ENCODE data around the gene TTC3. TPM values are rescaled to one million over a fixed set of nuclear protein-coding genes. Genes with fewer than 3 reads are reported as not detected.

Gene TTC3
- total RNA-seq, 1 experiment from 2014 or later: 259 TPM

GRCh38 chr21:37155186-37155585, 82.1 kb downstream of the TTC3 start:
- Histone ChIP-seq H3K4me3 (no peak overlapping the region), H3K36me3 (peaks cover 80% of the 10 kb centered on the region), H3K4me1 (replicated peaks) (peaks cover 29% of the 10 kb centered on the region), H3K9me3 (replicated peaks) (no peaks in the 10 kb centered on the region), H3K27ac (no peak overlapping the region), H3K27me3 (replicated peaks) (no peaks in the 10 kb centered on the region)
- peak in 1 of 2 experiments; percentile 34 for DNase-seq (ENCODE audit: low read depth in 1 of 2, low spot score in 2 of 2)

DNA sequence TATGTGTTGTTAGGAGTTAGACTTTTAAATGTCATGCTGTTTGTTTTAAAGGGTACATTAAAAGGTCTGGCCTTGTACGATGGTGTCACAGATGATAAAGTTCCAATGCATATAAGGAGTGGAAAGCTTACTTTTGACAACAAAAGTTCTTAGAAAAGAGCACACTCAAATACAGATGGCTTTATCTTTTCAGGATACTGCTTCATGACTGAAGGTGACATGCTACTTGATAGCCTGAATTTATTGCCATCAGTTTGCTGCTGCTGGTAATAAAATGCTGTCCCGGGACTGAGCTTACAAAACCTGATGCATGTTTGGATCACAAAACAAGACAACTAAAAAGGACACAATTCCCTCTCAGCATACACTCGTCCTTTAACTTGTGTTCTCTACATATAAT, 84.9 kb downstream of the TTC3 start:
- no peaks in the 10 kb centered on the region for H3K27me3 ChIP-seq (replicated peaks)
- DNase-seq (ENCODE audit: low read depth in 1 of 2, low spot score in 2 of 2): no peak
- H3K27ac ChIP-seq: no peak overlapping the region
- H3K4me1 ChIP-seq (replicated peaks): peaks cover 23% of the 10 kb centered on the region
- peaks cover 91% of the 10 kb centered on the region for H3K36me3 ChIP-seq
- no peaks in the 10 kb centered on the region for H3K9me3 ChIP-seq (replicated peaks)
- no peak overlapping the region for H3K4me3 ChIP-seq

DNA sequence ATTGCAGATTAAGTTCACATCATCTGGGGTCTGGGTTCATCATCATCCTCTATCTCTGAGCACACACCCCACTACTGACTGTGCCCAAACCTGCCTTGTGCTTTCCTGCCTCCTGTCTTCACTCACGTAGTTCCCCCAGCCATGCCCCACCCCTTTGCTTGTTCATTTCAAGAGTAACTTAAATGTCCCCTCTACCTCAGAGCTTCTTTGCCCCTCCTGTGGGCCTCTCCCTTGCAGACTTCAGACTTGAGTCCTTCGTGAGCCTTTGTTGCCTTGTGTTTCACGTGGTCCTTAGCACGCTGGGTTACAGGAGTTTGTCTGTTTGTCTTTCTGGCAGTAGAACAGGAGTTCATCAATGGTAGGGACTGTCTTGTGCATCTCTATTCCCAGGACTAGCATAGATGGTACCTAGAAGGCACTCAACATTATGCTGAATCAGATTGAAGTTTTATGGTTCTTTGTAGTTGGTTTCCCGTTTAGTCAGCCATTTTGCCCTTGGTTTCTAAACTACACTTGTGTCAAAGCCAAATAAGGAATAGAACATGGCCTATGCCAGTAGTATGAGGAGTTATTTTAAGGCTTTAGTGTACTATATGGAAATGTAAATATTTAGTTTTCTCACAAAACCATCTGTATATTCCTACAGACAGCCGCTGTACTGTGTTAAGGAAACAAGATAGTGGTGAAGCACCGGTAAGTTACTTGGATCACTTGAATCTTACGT, 86.2 kb downstream of the TTC3 start:
- Histone ChIP-seq H3K27me3 (replicated peaks) (no peaks in the 10 kb centered on the region), H3K36me3 (peaks cover 96% of the 10 kb centered on the region), H3K9me3 (replicated peaks) (no peaks in the 10 kb centered on the region), H3K27ac (no peak overlapping the region), H3K4me3 (no peak overlapping the region), H3K4me1 (replicated peaks) (peaks cover 12% of the 10 kb centered on the region; the same call in 1 of the 2 replicates)
- DNase-seq (ENCODE audit: low read depth in 1 of 2, low spot score in 2 of 2): no peak

DNA sequence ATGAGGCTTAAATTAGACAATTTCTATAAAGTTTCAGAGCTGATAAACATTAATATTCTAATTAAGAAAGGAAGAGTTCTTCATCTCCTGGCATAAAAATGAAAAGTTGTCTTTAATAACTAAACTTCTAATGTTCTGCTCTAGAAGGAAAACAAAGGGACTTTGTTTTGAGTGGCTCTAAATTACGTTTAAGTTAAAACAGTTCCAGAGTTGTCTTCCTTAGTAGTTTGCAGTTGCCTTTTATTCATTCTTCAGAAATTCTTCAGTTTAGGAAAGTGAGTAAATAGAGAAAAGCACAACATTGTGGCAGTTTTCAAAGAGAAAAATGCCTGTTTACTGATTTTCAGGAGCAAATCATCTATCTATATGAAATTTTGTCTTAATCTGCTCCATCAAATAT, 86.9 kb downstream of the TTC3 start:
- H3K4me1 ChIP-seq (replicated peaks): peaks cover 5% of the 10 kb centered on the region; the same call in 1 of the 2 replicates
- H3K27ac ChIP-seq: no peak overlapping the region
- H3K4me3 ChIP-seq: no peak overlapping the region
- H3K27me3 ChIP-seq (replicated peaks): no peaks in the 10 kb centered on the region
- peaks cover 96% of the 10 kb centered on the region for H3K36me3 ChIP-seq
- no peak for DNase-seq (ENCODE audit: low read depth in 1 of 2, low spot score in 2 of 2)
- H3K9me3 ChIP-seq (replicated peaks): no peaks in the 10 kb centered on the region

DNA sequence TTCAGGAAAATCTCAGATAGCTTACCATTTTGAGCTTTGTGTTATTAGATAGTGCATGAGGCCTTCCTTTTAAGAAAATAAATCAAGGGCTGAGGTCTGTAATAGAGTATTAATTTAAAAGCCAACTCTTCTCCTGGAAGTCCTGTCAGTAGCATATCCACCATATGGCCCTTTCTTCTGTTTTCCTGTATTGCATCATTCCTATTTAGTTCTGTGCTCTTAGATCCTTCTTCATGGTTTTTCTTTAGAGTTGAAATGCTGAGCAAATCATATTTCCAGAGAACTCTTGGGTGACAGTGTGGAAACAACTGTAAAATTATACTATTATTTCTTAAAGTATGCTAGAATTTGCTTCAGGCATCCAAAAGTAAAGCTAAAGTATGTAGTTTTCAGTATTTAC, 91.7 kb downstream of the TTC3 start:
- H3K36me3 ChIP-seq: peaks cover 92% of the 10 kb centered on the region
- no peak overlapping the region for H3K27ac ChIP-seq
- no peaks in the 10 kb centered on the region for H3K27me3 ChIP-seq (replicated peaks)
- H3K4me3 ChIP-seq: no peak overlapping the region
- no peaks in the 10 kb centered on the region for H3K9me3 ChIP-seq (replicated peaks)
- no peak for DNase-seq (ENCODE audit: low read depth in 1 of 2, low spot score in 2 of 2)
- no peaks in the 10 kb centered on the region for H3K4me1 ChIP-seq (replicated peaks)

DNA sequence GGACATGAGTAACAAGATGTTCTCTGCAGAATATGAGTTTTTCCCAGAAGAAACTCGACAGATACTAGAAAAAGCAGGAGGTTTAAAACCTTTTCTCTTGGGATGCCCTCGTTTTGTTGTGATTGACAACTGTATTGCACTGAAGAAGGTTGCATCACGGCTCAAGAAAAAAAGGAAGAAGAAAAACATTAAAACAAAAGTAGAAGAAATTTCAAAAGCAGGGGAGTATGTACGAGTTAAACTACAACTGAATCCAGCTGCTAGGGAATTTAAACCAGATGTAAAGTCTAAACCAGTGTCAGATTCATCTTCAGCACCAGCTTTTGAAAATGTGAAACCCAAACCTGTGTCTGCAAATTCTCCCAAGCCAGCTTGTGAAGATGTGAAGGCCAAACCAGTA, 92.5 kb downstream of the TTC3 start:
- Histone ChIP-seq H3K27me3 (replicated peaks) (no peaks in the 10 kb centered on the region), H3K4me3 (no peak overlapping the region), H3K36me3 (peaks cover 90% of the 10 kb centered on the region), H3K27ac (no peak overlapping the region), H3K4me1 (replicated peaks) (no peaks in the 10 kb centered on the region), H3K9me3 (replicated peaks) (no peaks in the 10 kb centered on the region)
- DNase-seq (ENCODE audit: low read depth in 1 of 2, low spot score in 2 of 2): no peak

GRCh38 chr21:37166733-37167132, 93.7 kb downstream of the TTC3 start:
- Histone ChIP-seq H3K27ac (no peak overlapping the region), H3K36me3 (peaks cover 88% of the 10 kb centered on the region), H3K4me1 (replicated peaks) (no peaks in the 10 kb centered on the region), H3K4me3 (no peak overlapping the region), H3K27me3 (replicated peaks) (no peaks in the 10 kb centered on the region), H3K9me3 (replicated peaks) (no peaks in the 10 kb centered on the region)
- no peak for DNase-seq (ENCODE audit: low read depth in 1 of 2, low spot score in 2 of 2)

DNA sequence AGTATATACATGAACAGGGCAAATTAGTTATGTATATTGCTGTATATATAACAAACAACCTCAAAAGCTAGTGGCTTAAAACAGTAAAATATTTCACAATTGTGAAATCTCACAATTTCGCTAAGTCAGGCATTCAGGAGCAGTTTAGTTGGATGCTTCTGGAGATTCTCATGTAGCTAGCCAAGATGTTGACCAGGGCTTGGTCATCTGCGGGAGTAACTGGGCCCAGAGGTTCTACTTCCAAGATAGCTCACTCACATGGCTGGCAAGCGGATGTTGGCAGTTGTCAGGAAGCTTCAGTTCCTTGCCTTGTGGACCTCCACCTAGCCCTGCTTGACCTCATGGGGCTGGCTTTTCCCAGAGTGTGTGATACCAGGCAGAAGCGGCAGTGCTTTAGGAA, 95.6 kb downstream of the TTC3 start:
- peaks cover 84% of the 10 kb centered on the region for H3K36me3 ChIP-seq
- DNase-seq (ENCODE audit: low read depth in 1 of 2, low spot score in 2 of 2): no peak

GRCh38 chr21:37172646-37173045, 99.6 kb downstream of the TTC3 start:
- Histone ChIP-seq H3K36me3 (peaks cover 82% of the 10 kb centered on the region), H3K27ac (no peak overlapping the region), H3K9me3 (replicated peaks) (no peaks in the 10 kb centered on the region)

More for the DNA sequence above, 95.6 kb downstream of the TTC3 start:
- no peak overlapping the region for H3K27ac ChIP-seq
- H3K4me1 ChIP-seq (replicated peaks): no peaks in the 10 kb centered on the region
- H3K27me3 ChIP-seq (replicated peaks): no peaks in the 10 kb centered on the region
- H3K9me3 ChIP-seq (replicated peaks): no peaks in the 10 kb centered on the region
- H3K4me3 ChIP-seq: no peak overlapping the region

DNA sequence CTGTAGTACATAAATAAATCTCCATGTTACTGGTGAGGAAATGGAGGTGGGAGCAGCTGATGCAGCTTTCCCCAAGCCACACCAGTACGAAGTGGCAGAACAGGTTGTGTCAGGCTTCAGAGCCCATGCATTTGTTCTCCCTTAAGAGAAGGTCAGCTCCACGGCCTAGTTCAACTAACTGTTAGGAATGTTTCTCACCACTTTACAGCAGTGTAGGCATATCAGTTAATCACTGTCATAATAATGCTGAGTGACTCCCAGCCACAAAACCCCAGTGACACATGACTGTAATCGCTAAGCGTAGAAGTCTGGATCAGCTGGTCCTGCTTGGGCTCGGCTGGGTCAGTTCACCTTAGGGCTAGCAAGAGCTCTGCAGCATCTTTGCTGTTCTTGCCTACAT, 103.7 kb downstream of the TTC3 start:
- DNase-seq (ENCODE audit: low read depth in 1 of 2, low spot score in 2 of 2): no peak
- no peaks in the 10 kb centered on the region for H3K9me3 ChIP-seq (replicated peaks)

More at GRCh38 chr21:37172646-37173045, 99.6 kb downstream of the TTC3 start:
- no peaks in the 10 kb centered on the region for H3K4me1 ChIP-seq (replicated peaks)
- H3K4me3 ChIP-seq: no peak overlapping the region
- H3K27me3 ChIP-seq (replicated peaks): no peaks in the 10 kb centered on the region
- no peak for DNase-seq (ENCODE audit: low read depth in 1 of 2, low spot score in 2 of 2)

DNA sequence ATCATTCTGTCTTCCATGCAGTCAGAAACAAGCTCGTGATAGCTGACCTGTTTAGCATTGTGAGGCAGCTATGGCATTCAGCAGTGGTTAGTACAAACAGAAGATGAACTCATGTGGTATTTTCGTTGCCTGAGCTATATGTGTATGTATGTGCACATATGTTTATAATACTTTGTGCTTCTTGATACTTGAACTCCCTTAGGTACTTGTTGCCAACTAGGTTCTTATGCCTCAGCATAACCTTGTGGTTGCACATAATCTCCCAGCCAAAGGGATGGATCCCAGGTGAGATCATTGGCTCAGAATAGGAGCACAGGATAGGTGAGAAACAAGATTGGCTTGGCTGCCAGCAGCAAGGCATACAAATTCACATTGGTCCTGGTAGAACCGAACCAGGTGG, 108.0 kb downstream of the TTC3 start:
- H3K9me3 ChIP-seq (replicated peaks): no peaks in the 10 kb centered on the region
- H3K4me3 ChIP-seq: no peak overlapping the region
- H3K27ac ChIP-seq: no peak overlapping the region
- no peaks in the 10 kb centered on the region for H3K27me3 ChIP-seq (replicated peaks)
- no peaks in the 10 kb centered on the region for H3K4me1 ChIP-seq (replicated peaks)
- H3K36me3 ChIP-seq: peaks cover 85% of the 10 kb centered on the region
- DNase-seq (ENCODE audit: low read depth in 1 of 2, low spot score in 2 of 2): no peak

More for the DNA sequence above, 103.7 kb downstream of the TTC3 start:
- H3K4me1 ChIP-seq (replicated peaks): no peaks in the 10 kb centered on the region
- peaks cover 85% of the 10 kb centered on the region for H3K36me3 ChIP-seq
- H3K4me3 ChIP-seq: no peak overlapping the region
- no peak overlapping the region for H3K27ac ChIP-seq
- no peaks in the 10 kb centered on the region for H3K27me3 ChIP-seq (replicated peaks)

DNA sequence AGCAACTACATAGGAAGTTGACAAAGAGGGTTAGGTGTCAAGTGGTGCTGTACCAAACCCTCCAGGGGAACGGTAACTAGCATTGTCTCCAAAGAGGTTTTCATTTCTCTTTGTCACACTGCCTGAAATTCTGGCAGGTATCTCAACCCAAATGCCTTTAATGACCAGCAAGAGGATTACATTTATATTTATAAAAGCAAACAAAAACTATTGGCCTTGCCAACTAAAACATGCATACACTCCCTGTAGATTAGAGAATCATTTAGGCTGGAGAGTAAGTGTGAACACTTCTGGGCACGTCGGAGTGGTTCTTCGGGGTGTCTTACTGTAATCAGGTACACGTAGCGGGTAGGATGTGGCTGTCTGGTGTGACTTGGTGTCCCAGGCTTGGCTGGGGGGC, 109.2 kb downstream of the TTC3 start:
- Histone ChIP-seq H3K9me3 (replicated peaks) (no peaks in the 10 kb centered on the region), H3K27ac (no peak overlapping the region), H3K4me1 (replicated peaks) (no peaks in the 10 kb centered on the region), H3K36me3 (peaks cover 85% of the 10 kb centered on the region), H3K4me3 (no peak overlapping the region), H3K27me3 (replicated peaks) (no peaks in the 10 kb centered on the region)
- DNase-seq (ENCODE audit: low read depth in 1 of 2, low spot score in 2 of 2): no peak

- peaks cover 87% of the 10 kb centered on the region for H3K36me3 ChIP-seq
- H3K27ac ChIP-seq: no peak overlapping the region
- H3K9me3 ChIP-seq (replicated peaks): no peaks in the 10 kb centered on the region
- no peaks in the 10 kb centered on the region for H3K27me3 ChIP-seq (replicated peaks)
- DNase-seq (ENCODE audit: low read depth in 1 of 2, low spot score in 2 of 2): no peak
- no peaks in the 10 kb centered on the region for H3K4me1 ChIP-seq (replicated peaks)
- H3K4me3 ChIP-seq: no peak overlapping the region
These were observed 110.7 kb downstream of the TTC3 start for GRCh38 chr21:37183749-37184148.

- H3K4me3 ChIP-seq: no peak overlapping the region
- no peaks in the 10 kb centered on the region for H3K27me3 ChIP-seq (replicated peaks)
- no peak overlapping the region for H3K27ac ChIP-seq
- no peak for DNase-seq (ENCODE audit: low read depth in 1 of 2, low spot score in 2 of 2)
- no peaks in the 10 kb centered on the region for H3K9me3 ChIP-seq (replicated peaks)
- no peaks in the 10 kb centered on the region for H3K4me1 ChIP-seq (replicated peaks)
- H3K36me3 ChIP-seq: peaks cover 86% of the 10 kb centered on the region
These were observed 111.9 kb downstream of the TTC3 start for GRCh38 chr21:37184784-37185593.
